ENCODE measurements around the gene TPGS2.

GRCh38 chr18:36850527-36851201 is 21.9 kb upstream of the TPGS2 start:
- TF ChIP-seq CTCF (IDR thresholded peaks at IDR 0.05; ENCODE audit: low read length) (no peak), EZH2 (optimal IDR thresholded peaks at IDR 0.05; ENCODE audit: low read depth, low read length) (no peak)
